Heart right ventricle (tissue), 16 donors: ENCODE measurements around the gene CNOT6. TPM values are rescaled to one million over a fixed set of nuclear protein-coding genes. Genes with fewer than 3 reads are reported as not detected.
"Not testable (repeated sequence)": the region's sequence is repeated elsewhere in the genome, so short reads cannot be mapped to it uniquely, and the experiment has no call there.

Source experiments
- ATAC-seq, 8 donors: fragments of 200-7000 bp; cut with Tn5 transposase; one replicate each; pipeline ENCODE4 v1.9.1; 2020; ENCODE audit warnings: mild to moderate bottlenecking in 8 of 8, moderate library complexity in 8 of 8, moderate number of reproducible peaks in 1 of 8
- DNase-seq, 2 donors: peaks; one replicate each; pipeline ENCODE4 v3.0.0-alpha.2; 2020
- H3K27ac ChIP-seq, 10 donors: fragments of 200-600 bp; sonication (generic) in 2 of 10; one replicate each; pipeline versions ENCODE4 v1.5.0 to v1.8.0; 2020 to 2022; ENCODE audit warnings: mild to moderate bottlenecking in 3 of 10
- H3K27me3 ChIP-seq, 7 donors: fragments of 200-600 bp; one replicate each; pipeline ENCODE4 v1.8.0; 2021 to 2022; ENCODE audit warnings: mild to moderate bottlenecking in 2 of 7
- H3K36me3 ChIP-seq, 9 donors: fragments of 200-600 bp; sonication (generic) in 1 of 9; one replicate each; pipeline versions ENCODE4 v1.5.0 to v1.8.0; 2020 to 2022; ENCODE audit warnings: mild to moderate bottlenecking in 2 of 9
- H3K4me1 ChIP-seq, 9 donors: fragments of 200-600 bp; sonication (generic) in 1 of 9; one replicate each; pipeline versions ENCODE4 v1.5.0 to v1.8.0; 2020 to 2022; ENCODE audit warnings: mild to moderate bottlenecking in 4 of 9
- H3K4me3 ChIP-seq, 10 donors: fragments of 200-600 bp; sonication (generic) in 2 of 10; one replicate each; pipeline versions ENCODE4 v1.5.0 to v1.8.0; 2020 to 2022; ENCODE audit warnings: mild to moderate bottlenecking in 7 of 10, moderate library complexity in 2 of 10
- H3K9me3 ChIP-seq, 11 donors: fragments of 200-600 bp in 10 of 11; sonication (generic) in 2 of 11; one replicate each; pipeline versions ENCODE4 v1.5.0 to v1.8.0; 2013 to 2022; ENCODE audit warnings: mild to moderate bottlenecking in 2 of 11, control low read depth in 1 of 11, moderate library complexity in 1 of 11
- WGBS, 2 donors: extraction: QIAGEN DNeasy Blood & Tissue Kit; methylation state at CpG; one replicate each; pipeline ENCODE4 v1.1.7; 2013; ENCODE audit warnings: inconsistent platforms in 1 of 2; 5-methylcytosine and 5-hydroxymethylcytosine counted together
- intact Hi-C, 10 donors: fragments of 100-400 bp; cut with DNase I; formaldehyde crosslinking; loops; one replicate each; pipeline versions ENCODE4 v1.11.1 to v1.14.2; 2022
- polyA plus RNA-seq, 2 donors: library from polyadenylated mRNA; stranded (reverse); fragments of 200-250 nt; gene quantifications; one replicate each; pipeline ENCODE4 v1.2.3, GENCODE V29; 2013
- total RNA-seq, 10 donors: library from RNA; stranded (reverse); fragmentation: NEBNext Ultra II Directional in 3 of 10; extraction: Animal tissue kit (Norgen Biotek cat#: 25700) in 3 of 10; gene quantifications; one replicate each; pipeline versions ENCODE4 v1.2.1 to v1.2.4, GENCODE V29; 2021 to 2023
- TF ChIP-seq, protein P1 (sequence below), 9 donors: fragments of 200-600 bp; sonication (generic) in 2 of 9; IDR thresholded peaks; one replicate each; pipeline versions ENCODE4 v1.5.0 to v1.8.0; 2021 to 2022; ENCODE audit warnings: antibody characterized with exemption in 9 of 9, mild to moderate bottlenecking in 5 of 9, moderate library complexity in 1 of 9
- donor health status: Arrhythmogenic right ventricular cardiomyopathy.
- donor health status: ischemic (EF 13 %, LVEDD 7.1; RV severe dilation, severe dysfunction).
- donor health status: healthy with polysubstance abuse.
- donor health status: DM: no; HTN: yes; CAD: no.
- donor health status: DM: no; HTN: no; CAD: no.
- donor health status: ischemic (EF 25% LVEDD 6.9; RV normal size, moderate dysfunction).
- donor health status: ischemic (EF 25% LVEDD 5.7; RV mildly dilated, moderate dysfunction).
- donor health status: healthy.
- donor health status: DM: yes; HTN: yes; CAD: no.
- donor health status: Ischemic cardiomyopathy.
- donor health status: ischemic (EF 35%, LVEDD 5.7; RV mildly dilated, moderate dysfunction).
- donor health status: nonischemic (EF 11% LVEDD 7.7; RV severe dilation, severe dysfunction).
- donor health status: DM: yes; HTN: yes; CAD: no.
- donor health status: PGD.
- donor health status: ischemic (EF 29% LVEDD 5.4; RV normal size, mild dysfunction).
- donor health status: nonischemic (EF 23%, LVEDD 6.1; RV moderate dilation, normal function).

The CNOT6 gene
- total and polyA plus RNA-seq, 12 donors: 3.8 to 20.5 (median 13.1) TPM

DNA sequence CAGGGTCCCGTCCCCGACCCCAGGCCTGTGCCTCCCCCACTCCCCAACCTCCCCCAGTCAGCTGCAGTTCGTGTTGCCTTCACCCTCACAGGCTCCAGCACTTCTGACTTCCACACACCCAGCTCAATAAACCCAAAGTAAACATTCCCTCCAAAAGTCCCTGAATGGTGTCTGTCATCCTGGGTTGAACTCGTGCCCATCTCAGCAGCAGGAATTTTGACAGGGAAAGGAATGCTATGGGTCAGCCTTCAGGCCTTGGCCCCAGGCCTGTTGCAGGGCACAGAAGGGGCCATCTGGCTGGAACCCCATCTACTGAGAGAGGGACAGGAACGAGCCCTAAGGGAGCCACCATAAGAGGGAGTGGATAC lies 29.6 kb upstream of the CNOT6 start:
- Histone ChIP-seq H3K27ac (no peak overlapping the region), H3K36me3 (no peaks in the 10 kb centered on the region), H3K27me3 (peaks cover 0 to 22% (median 5%) of the 10 kb centered on the region in 7 donors), H3K4me3 (no peak overlapping the region), H3K4me1 (peaks cover 0 to 9% (median 0%) of the 10 kb centered on the region in 9 donors), H3K9me3 (peaks cover 0 to under 1% (median 0%) of the 10 kb centered on the region in 11 donors)
- TF ChIP-seq, protein P1, sequence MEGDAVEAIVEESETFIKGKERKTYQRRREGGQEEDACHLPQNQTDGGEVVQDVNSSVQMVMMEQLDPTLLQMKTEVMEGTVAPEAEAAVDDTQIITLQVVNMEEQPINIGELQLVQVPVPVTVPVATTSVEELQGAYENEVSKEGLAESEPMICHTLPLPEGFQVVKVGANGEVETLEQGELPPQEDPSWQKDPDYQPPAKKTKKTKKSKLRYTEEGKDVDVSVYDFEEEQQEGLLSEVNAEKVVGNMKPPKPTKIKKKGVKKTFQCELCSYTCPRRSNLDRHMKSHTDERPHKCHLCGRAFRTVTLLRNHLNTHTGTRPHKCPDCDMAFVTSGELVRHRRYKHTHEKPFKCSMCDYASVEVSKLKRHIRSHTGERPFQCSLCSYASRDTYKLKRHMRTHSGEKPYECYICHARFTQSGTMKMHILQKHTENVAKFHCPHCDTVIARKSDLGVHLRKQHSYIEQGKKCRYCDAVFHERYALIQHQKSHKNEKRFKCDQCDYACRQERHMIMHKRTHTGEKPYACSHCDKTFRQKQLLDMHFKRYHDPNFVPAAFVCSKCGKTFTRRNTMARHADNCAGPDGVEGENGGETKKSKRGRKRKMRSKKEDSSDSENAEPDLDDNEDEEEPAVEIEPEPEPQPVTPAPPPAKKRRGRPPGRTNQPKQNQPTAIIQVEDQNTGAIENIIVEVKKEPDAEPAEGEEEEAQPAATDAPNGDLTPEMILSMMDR (IDR thresholded peaks at IDR 0.05): no peak
- intact Hi-C loops: loop anchor here in 2 of 10 donors (10.0 kb wide), 2 partner anchors 330 to 340 kb away; no protein-coding TSS in a partner anchor
- 75 to 83% methylated on average over 5 of the region's 5 CpGs for WGBS, 2 donors
- no peak for ATAC-seq
- DNase-seq: no peak

DNA sequence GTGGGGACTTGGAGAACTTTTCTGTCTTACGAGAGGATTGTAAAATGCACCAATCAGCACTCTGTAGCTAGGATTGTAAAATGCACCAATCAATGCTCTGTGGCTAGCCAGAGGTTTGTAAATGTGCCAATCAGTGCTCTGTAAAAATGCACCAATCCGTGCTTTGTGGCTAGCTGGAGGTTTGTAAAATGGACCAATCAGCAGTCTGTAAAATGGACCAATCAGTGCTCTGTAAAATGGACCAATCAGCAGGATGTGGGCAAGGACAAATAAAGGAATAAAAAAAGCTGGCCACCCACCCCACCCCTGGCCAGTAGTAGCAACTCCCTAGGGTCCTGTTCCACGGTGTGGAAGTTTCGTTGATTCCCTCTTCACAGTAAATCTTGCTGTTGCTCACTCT lies 29.1 kb upstream of the CNOT6 start:
- H3K27ac ChIP-seq, H3K4me3 ChIP-seq, ATAC-seq, H3K4me1 ChIP-seq, H3K36me3 ChIP-seq, DNase-seq, H3K9me3 ChIP-seq: not testable (repeated sequence)
- intact Hi-C loops: loop anchor here in 2 of 10 donors (10.0 kb wide), 2 partner anchors 330 to 340 kb away; no protein-coding TSS in a partner anchor
- 93 to 95% methylated on average over 4 of the region's 4 CpGs for WGBS, 2 donors
- H3K27me3 ChIP-seq: peaks cover 0 to 26% (median 7%) of the 10 kb centered on the region in 7 donors

DNA sequence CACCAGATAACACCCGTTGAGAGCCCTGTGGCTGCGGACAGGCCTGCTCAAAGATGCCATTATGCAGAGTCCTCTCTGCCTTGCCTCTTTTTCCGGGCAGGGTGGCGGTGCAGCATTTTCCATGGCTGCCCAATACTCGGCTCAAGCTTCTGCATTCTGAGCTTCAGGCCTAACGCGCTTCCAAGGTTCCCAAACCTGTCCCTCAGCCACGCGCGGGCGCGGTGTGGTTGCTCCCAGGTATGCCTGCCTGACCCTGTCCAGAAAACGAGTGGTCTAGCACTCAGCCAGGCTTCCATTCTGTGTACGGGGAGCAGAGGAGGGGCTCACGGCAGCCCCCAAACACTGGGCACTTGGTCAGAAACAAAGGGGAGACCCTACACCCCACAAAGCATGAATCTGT lies 27.9 kb upstream of the CNOT6 start:
- ATAC-seq (no peak), DNase-seq (no peak)
- Histone ChIP-seq H3K4me3 (no peak overlapping the region), H3K27ac (no peak overlapping the region), H3K9me3 (no peaks in the 10 kb centered on the region), H3K27me3 (peaks cover 0 to 35% (median 12%) of the 10 kb centered on the region in 7 donors), H3K4me1 (peaks cover 0 to 14% (median 0%) of the 10 kb centered on the region in 9 donors), H3K36me3 (no peaks in the 10 kb centered on the region)
- TF ChIP-seq, protein P1 (IDR thresholded peaks at IDR 0.05): no peak
- WGBS, 2 donors: 85 to 89% methylated on average over 15 of the region's 15 CpGs
- intact Hi-C loops: loop anchor here in 2 of 10 donors (2.0 to 10.0 kb wide), 3 partner anchors 172 to 342 kb away; no protein-coding TSS in a partner anchor

DNA sequence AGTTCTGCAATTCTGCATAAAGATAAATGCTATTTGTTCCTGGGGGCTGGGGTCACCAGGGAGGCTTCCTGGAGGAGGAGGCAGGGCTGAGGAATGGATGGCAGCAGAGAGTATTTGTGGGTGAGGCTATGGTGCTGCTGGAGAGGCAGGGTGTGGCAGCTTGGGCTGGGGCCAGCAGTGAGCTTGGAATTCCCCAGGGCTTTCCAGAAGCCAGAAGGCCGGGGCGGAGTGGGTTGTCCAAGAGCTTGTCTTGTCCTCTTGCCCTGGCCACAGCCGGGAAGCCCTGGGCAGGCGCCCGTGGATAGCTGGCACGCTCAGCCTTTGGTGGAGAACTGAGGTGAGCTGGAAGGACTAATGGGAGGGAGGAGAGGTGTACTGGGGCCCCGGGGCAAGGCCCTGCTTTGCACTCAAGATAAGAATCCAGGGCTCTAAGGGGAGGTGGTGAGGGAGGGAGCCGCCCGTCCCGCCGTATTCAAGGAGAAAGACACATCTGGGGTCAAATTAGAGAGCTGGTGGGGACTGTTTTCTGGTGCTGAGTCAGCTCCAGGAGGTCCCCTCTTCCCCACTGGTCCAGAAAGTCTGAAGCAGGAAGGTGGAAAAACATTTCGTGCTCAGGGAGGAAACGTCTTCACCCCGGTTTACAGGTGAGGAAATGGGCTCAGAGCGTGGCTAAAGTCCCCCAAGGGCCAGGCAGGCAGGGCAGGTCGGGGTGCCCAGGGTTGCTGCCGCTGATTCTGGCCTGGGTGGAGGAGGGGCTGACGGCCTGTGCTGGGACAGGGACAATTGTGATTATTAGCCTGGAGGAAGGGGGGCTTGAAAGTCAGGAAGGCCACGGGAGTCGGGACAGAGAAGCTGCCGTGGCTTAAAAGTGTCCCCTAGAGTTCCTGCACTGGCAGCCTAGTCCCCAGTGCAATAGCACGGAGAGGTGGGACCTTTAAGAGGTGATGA lies 26.9 kb upstream of the CNOT6 start:
- Histone ChIP-seq H3K4me1 (peaks cover 0 to 18% (median 0%) of the 10 kb centered on the region in 9 donors), H3K27ac (no peak overlapping the region), H3K9me3 (no peaks in the 10 kb centered on the region), H3K36me3 (no peaks in the 10 kb centered on the region), H3K27me3 (peaks cover 0 to 42% (median 16%) of the 10 kb centered on the region in 7 donors), H3K4me3 (no peak overlapping the region)
- intact Hi-C loops: loop anchor here in 2 of 10 donors (2.0 to 10.0 kb wide), 3 partner anchors 173 to 343 kb away; no protein-coding TSS in a partner anchor
- 50 to 60% methylated on average over 22 of the region's 22 CpGs for WGBS, 2 donors
- ATAC-seq (peak in 3 of 8 donors; percentile 13 to 52 (median 24)), DNase-seq (peak in 1 of 2 donors; percentile 32)
- TF ChIP-seq, protein P1 (IDR thresholded peaks at IDR 0.05): no peak
